NCI-H2227 (cell line): ENCODE data around the gene NEURL4.
"Not testable (repeated sequence)": the region's sequence is repeated elsewhere in the genome, so short reads cannot be mapped to it uniquely, and the experiment has no call there.

Experiments used
- DNase-seq: peaks from one replicate; lab custom pipeline; 2025; ENCODE audit not compliant: unreplicated experiment; lab: John Stamatoyannopoulos, UW

NEURL4 gene

GRCh38 chr17:7347630-7348477 lies 18.7 kb upstream of the NEURL4 start:
- no peak for DNase-seq

GRCh38 chr17:7346761-7347614 lies 17.9 kb upstream of the NEURL4 start:
- no peak for DNase-seq

GRCh38 chr17:7343250-7343649 lies 14.1 kb upstream of the NEURL4 start:
- DNase-seq: no peak

GRCh38 chr17:7341842-7342241 lies 12.7 kb upstream of the NEURL4 start:
- no peak for DNase-seq

GRCh38 chr17:7340179-7340578 lies 11.0 kb upstream of the NEURL4 start:
- DNase-seq: no peak

- DNase-seq: not testable (repeated sequence)
Observed at GRCh38 chr17:7337600-7337999, 8.5 kb upstream of the NEURL4 start.

- no peak for DNase-seq
Observed at GRCh38 chr17:7336240-7337175, 7.4 kb upstream of the NEURL4 start, which contains the start of gene ACAP1. Gene ACAP1 (plus strand): TSS chr17:7336529. CDS start chr17:7336735, 206 bp downstream.

GRCh38 chr17:7335765-7336164 lies 6.6 kb upstream of the NEURL4 start:
- DNase-seq: not testable (repeated sequence)

- no peak for DNase-seq
Observed at GRCh38 chr17:7334938-7335538, 5.9 kb upstream of the NEURL4 start.

- DNase-seq: not testable (repeated sequence)
Observed at GRCh38 chr17:7332600-7333069, 3.5 kb upstream of the NEURL4 start.

GRCh38 chr17:7332111-7332510 lies 3.0 kb upstream of the NEURL4 start:
- DNase-seq: no peak

GRCh38 chr17:7330638-7331015 lies 1.5 kb upstream of the NEURL4 start:
- no peak for DNase-seq

GRCh38 chr17:7329997-7330637 lies 982 bp upstream of the NEURL4 start:
- DNase-seq: peak; percentile 85

- peak; percentile 98 for DNase-seq
Observed at GRCh38 chr17:7329374-7329996, 350 bp upstream of the NEURL4 start.

- DNase-seq: no peak
Observed at GRCh38 chr17:7328009-7328408, 1.1 kb downstream of the NEURL4 start.

GRCh38 chr17:7327501-7327900 lies 1.6 kb downstream of the NEURL4 start:
- DNase-seq: no peak

- no peak for DNase-seq
Observed at GRCh38 chr17:7327056-7327455, 2.1 kb downstream of the NEURL4 start.

- DNase-seq: no peak
Observed at GRCh38 chr17:7326186-7326585, 2.9 kb downstream of the NEURL4 start.

- DNase-seq: no peak
Observed at GRCh38 chr17:7325031-7325528, 4.1 kb downstream of the NEURL4 start.
